Pancreas (tissue), 10 donors: Measurements from ENCODE around the gene RRP12. TPM values are rescaled to one million over a fixed set of nuclear protein-coding genes. Genes with fewer than 3 reads are reported as not detected.

Experiments
- ATAC-seq, 4 donors: fragments of 200-7000 bp; cut with Tn5 transposase; one replicate each; pipeline versions ENCODE4 v1.8.0 to v1.9.1; 2020; ENCODE audit warnings: mild to moderate bottlenecking in 4 of 4, moderate library complexity in 4 of 4
- DNase-seq, 6 donors: peaks; one replicate each; pipeline ENCODE4 v3.0.0-alpha.2; 2020
- FAIRE-seq: peaks from 2 replicates; lab custom pipeline; 2012; peaks lifted over from hg19 to GRCh38; lab: Jason Lieb, UNC
- H3K27ac ChIP-seq, 4 donors: fragments of 200-600 bp; sonication (generic); 1 replicate in 3 of 4; 2 replicates in 1 of 4; pipeline versions ENCODE4 v1.5.0 to v1.8.0; 2020
- H3K27me3 ChIP-seq, 4 donors: fragments of 200-600 bp; one replicate each; pipeline ENCODE4 v1.8.0; 2021
- H3K36me3 ChIP-seq, 3 donors: fragments of 200-600 bp; sonication (generic) in 1 of 3; one replicate each; pipeline versions ENCODE4 v1.5.0 to v1.8.0; 2020 to 2021
- H3K4me1 ChIP-seq, 3 donors: fragments of 200-600 bp; one replicate each; pipeline ENCODE4 v1.8.0; 2021
- H3K4me3 ChIP-seq, 4 donors: fragments of 200-600 bp; sonication (generic) in 2 of 4; one replicate each; pipeline versions ENCODE4 v1.5.0 to v1.8.0; 2020 to 2021
- H3K9me3 ChIP-seq, 4 donors: fragments of 200-600 bp; one replicate each; pipeline ENCODE4 v1.8.0; 2021
- CTCF ChIP-seq, 4 donors: fragments of 200-600 bp; sonication (generic) in 3 of 4; IDR thresholded peaks; one replicate each; pipeline versions ENCODE4 v1.5.0 to v1.8.0; 2021; ENCODE audit warnings: antibody characterized with exemption in 4 of 4
- WGBS, 2 donors: extraction: QIAGEN DNeasy Blood & Tissue Kit; methylation state at CpG; one replicate each; pipeline ENCODE4 v1.1.7; 2013; 5-methylcytosine and 5-hydroxymethylcytosine counted together
- intact Hi-C, 3 donors: fragments of 100-400 bp; cut with DNase I; formaldehyde crosslinking; loops; one replicate each; pipeline versions ENCODE4 v1.11.1 to v1.14.2; 2022
- polyA plus RNA-seq, 2 donors: library from polyadenylated mRNA; stranded (reverse); fragments of 200-250 nt; gene quantifications; one replicate each; pipeline ENCODE4 v1.2.3, GENCODE V29; 2013
- total RNA-seq, 6 donors: library from RNA; stranded (reverse); fragmentation: NEBNext Ultra II Directional in 4 of 6; extraction: Animal tissue kit (Norgen Biotek cat#: 25700) in 4 of 6; gene quantifications; one replicate each; pipeline versions ENCODE4 v1.2.1 to v1.2.4, GENCODE V29; 2021 to 2023
- donor health status: healthy with polysubstance abuse.
- donor health status: DM: no; HTN: no; CAD: no; lungs with moderate emphysema.
- donor health status: DM: no; HTN: no; CAD: no.
- donor health status: control.
- donor health status: control.
- donor health status: Bipolar disorder and iron deficiency.
- donor health status: DM: yes; HTN: yes; CAD: no.
- donor health status: DM: no; HTN: no; CAD: no.
- donor health status: DM: no; HTN: no; CAD: no.
- donor health status: DM: yes; HTN: yes; CAD: no.

The RRP12 gene
- total and polyA plus RNA-seq, 8 donors, result 22.3 to 44.9 (median 28.1) TPM

- WGBS, 2 donors, result 92 to 94% methylated on average over 7 of the region's 7 CpGs
- TF ChIP-seq CTCF (IDR thresholded peaks at IDR 0.05), result no peak
- H3K27me3 ChIP-seq, result no peaks in the 10 kb centered on the region
- peaks cover 0 to 46% (median 7%) of the 10 kb centered on the region in 3 donors for H3K36me3 ChIP-seq
- ATAC-seq, result no peak
- DNase-seq, result no peak
- no peaks in the 10 kb centered on the region for H3K4me1 ChIP-seq
- no peaks in the 10 kb centered on the region for H3K9me3 ChIP-seq
- no peak overlapping the region for H3K27ac ChIP-seq
- intact Hi-C loops, result no loop called here
- no peak for FAIRE-seq
- H3K4me3 ChIP-seq, result no peak overlapping the region
These were observed 18.0 kb downstream of the RRP12 start for GRCh38 chr10:97383159-97383558.

- FAIRE-seq (no peak), DNase-seq (no peak), ATAC-seq (no peak)
- Histone ChIP-seq H3K27ac (no peak overlapping the region), H3K27me3 (no peaks in the 10 kb centered on the region), H3K36me3 (peaks cover 0 to 52% (median 8%) of the 10 kb centered on the region in 3 donors), H3K9me3 (no peaks in the 10 kb centered on the region), H3K4me3 (no peak overlapping the region), H3K4me1 (no peaks in the 10 kb centered on the region)
- intact Hi-C loops, result no loop called here
- no peak for TF ChIP-seq CTCF (IDR thresholded peaks at IDR 0.05)
- WGBS, 2 donors, result 80 to 93% methylated on average over 8 of the region's 8 CpGs
These were observed 19.5 kb downstream of the RRP12 start for GRCh38 chr10:97381626-97382025.

- intact Hi-C loops, result no loop called here
- DNase-seq, result no peak
- no peaks in the 10 kb centered on the region for H3K27me3 ChIP-seq
- FAIRE-seq, result no peak
- no peak for ATAC-seq
- 89 to 91% methylated on average over 8 of the region's 8 CpGs for WGBS, 2 donors
- peaks cover 0 to 50% (median 8%) of the 10 kb centered on the region in 3 donors for H3K36me3 ChIP-seq
- H3K9me3 ChIP-seq, result no peaks in the 10 kb centered on the region
- H3K4me3 ChIP-seq, result no peak overlapping the region
- no peak overlapping the region for H3K27ac ChIP-seq
- no peak for TF ChIP-seq CTCF (IDR thresholded peaks at IDR 0.05)
- no peaks in the 10 kb centered on the region for H3K4me1 ChIP-seq
These were observed 20.6 kb downstream of the RRP12 start for GRCh38 chr10:97380516-97380915.

- Histone ChIP-seq H3K27me3 (no peaks in the 10 kb centered on the region), H3K27ac (no peak overlapping the region), H3K4me3 (no peak overlapping the region), H3K4me1 (no peaks in the 10 kb centered on the region), H3K9me3 (no peaks in the 10 kb centered on the region), H3K36me3 (peaks cover 0 to 50% (median 8%) of the 10 kb centered on the region in 3 donors)
- intact Hi-C loops, result no loop called here
- no peak for DNase-seq
- ATAC-seq, result no peak
- no peak for FAIRE-seq
- TF ChIP-seq CTCF (IDR thresholded peaks at IDR 0.05), result no peak
- WGBS, 2 donors, result 80 to 91% methylated on average over 15 of the region's 15 CpGs
These were observed 21.9 kb downstream of the RRP12 start for GRCh38 chr10:97378933-97379921.

- ATAC-seq (no peak), FAIRE-seq (no peak), DNase-seq (no peak)
- WGBS, 2 donors, result 79 to 97% methylated on average over 6 of the region's 6 CpGs
- Histone ChIP-seq H3K9me3 (no peaks in the 10 kb centered on the region), H3K36me3 (peaks cover 0 to 69% (median 22%) of the 10 kb centered on the region in 3 donors), H3K27me3 (no peaks in the 10 kb centered on the region), H3K27ac (no peak overlapping the region), H3K4me1 (no peaks in the 10 kb centered on the region), H3K4me3 (no peak overlapping the region)
- intact Hi-C loops, result no loop called here
- no peak for TF ChIP-seq CTCF (IDR thresholded peaks at IDR 0.05)
These were observed 24.7 kb downstream of the RRP12 start for GRCh38 chr10:97376413-97376812.
